Liver (tissue), 3 donors: Measurements from ENCODE around the gene SPATA33.

Experiments
- EGR1 ChIP-seq, 2 donors: IDR thresholded peaks; 2 replicates each; pipeline ENCODE4 v1.6.1; 2016 to 2018; ENCODE audit warnings: antibody characterized with exemption in 2 of 2, low read depth in 2 of 2
- FOXA1 ChIP-seq: IDR thresholded peaks from 2 replicates; pipeline ENCODE4 v1.6.1; 2016; ENCODE audit warnings: antibody characterized with exemption
- GABPA ChIP-seq, 2 donors: IDR thresholded peaks in 1 of 2; conservative IDR thresholded peaks in 1 of 2; 2 replicates each; pipeline ENCODE4 v1.6.1; 2016; ENCODE audit warnings: antibody characterized with exemption in 2 of 2, mild to moderate bottlenecking in 1 of 2, moderate library complexity in 1 of 2
- HNF4G ChIP-seq: IDR thresholded peaks from 2 replicates; pipeline ENCODE4 v1.6.1; 2016; ENCODE audit warnings: antibody characterized with exemption
- JUND ChIP-seq, 2 donors: IDR thresholded peaks; 2 replicates each; pipeline ENCODE4 v1.6.1; 2016; ENCODE audit warnings: antibody characterized with exemption in 2 of 2
- MAX ChIP-seq: IDR thresholded peaks from 2 replicates; pipeline ENCODE4 v1.6.1; 2016; ENCODE audit warnings: antibody characterized with exemption
- NR2F2 ChIP-seq: IDR thresholded peaks from 2 replicates; pipeline ENCODE4 v1.6.1; 2016; ENCODE audit warnings: antibody characterized with exemption
- TAF1 ChIP-seq: conservative IDR thresholded peaks from 2 replicates; pipeline ENCODE4 v1.6.1; 2016; ENCODE audit warnings: antibody characterized with exemption, mild to moderate bottlenecking
- YY1 ChIP-seq: IDR thresholded peaks from 2 replicates; pipeline ENCODE4 v1.6.1; 2016; ENCODE audit warnings: antibody characterized with exemption, mild to moderate bottlenecking
- TF ChIP-seq, protein P1 (sequence below): fragments of 150-350 bp; IDR thresholded peaks from 2 replicates; pipeline ENCODE4 v1.5.1; 2017; ENCODE audit warnings: improper control_type of control experiment, low read depth, low read length; ENCODE audit not compliant: missing input control
- TF ChIP-seq, protein P2 (sequence below): IDR thresholded peaks from 2 replicates; pipeline ENCODE4 v1.6.1; 2016; ENCODE audit warnings: antibody characterized with exemption, mild to moderate bottlenecking
- TF ChIP-seq, protein P3 (sequence below): IDR thresholded peaks from 2 replicates; pipeline ENCODE4 v1.6.1; 2016; ENCODE audit warnings: antibody characterized with exemption
- donor health status: healthy.
- donor health status: healthy.

GRCh38 chr16:89643769-89644300 lies 13.8 kb upstream of the SPATA33 start:
- TF ChIP-seq JUND (IDR thresholded peaks at IDR 0.05) (no peak), NR2F2 (no peak), FOXA1 (no peak), TAF1 (no peak), YY1 (no peak), EGR1 (IDR thresholded peaks at IDR 0.05; ENCODE audit: low read depth in 2 of 2) (no peak), MAX (no peak), HNF4G (no peak), GABPA (IDR thresholded peaks at IDR 0.05 in 1 of 2, conservative IDR thresholded peaks at IDR 0.05 in 1 of 2) (no peak)
- TF ChIP-seq, protein P1, sequence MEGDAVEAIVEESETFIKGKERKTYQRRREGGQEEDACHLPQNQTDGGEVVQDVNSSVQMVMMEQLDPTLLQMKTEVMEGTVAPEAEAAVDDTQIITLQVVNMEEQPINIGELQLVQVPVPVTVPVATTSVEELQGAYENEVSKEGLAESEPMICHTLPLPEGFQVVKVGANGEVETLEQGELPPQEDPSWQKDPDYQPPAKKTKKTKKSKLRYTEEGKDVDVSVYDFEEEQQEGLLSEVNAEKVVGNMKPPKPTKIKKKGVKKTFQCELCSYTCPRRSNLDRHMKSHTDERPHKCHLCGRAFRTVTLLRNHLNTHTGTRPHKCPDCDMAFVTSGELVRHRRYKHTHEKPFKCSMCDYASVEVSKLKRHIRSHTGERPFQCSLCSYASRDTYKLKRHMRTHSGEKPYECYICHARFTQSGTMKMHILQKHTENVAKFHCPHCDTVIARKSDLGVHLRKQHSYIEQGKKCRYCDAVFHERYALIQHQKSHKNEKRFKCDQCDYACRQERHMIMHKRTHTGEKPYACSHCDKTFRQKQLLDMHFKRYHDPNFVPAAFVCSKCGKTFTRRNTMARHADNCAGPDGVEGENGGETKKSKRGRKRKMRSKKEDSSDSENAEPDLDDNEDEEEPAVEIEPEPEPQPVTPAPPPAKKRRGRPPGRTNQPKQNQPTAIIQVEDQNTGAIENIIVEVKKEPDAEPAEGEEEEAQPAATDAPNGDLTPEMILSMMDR = no peak
- TF ChIP-seq, protein P2, sequence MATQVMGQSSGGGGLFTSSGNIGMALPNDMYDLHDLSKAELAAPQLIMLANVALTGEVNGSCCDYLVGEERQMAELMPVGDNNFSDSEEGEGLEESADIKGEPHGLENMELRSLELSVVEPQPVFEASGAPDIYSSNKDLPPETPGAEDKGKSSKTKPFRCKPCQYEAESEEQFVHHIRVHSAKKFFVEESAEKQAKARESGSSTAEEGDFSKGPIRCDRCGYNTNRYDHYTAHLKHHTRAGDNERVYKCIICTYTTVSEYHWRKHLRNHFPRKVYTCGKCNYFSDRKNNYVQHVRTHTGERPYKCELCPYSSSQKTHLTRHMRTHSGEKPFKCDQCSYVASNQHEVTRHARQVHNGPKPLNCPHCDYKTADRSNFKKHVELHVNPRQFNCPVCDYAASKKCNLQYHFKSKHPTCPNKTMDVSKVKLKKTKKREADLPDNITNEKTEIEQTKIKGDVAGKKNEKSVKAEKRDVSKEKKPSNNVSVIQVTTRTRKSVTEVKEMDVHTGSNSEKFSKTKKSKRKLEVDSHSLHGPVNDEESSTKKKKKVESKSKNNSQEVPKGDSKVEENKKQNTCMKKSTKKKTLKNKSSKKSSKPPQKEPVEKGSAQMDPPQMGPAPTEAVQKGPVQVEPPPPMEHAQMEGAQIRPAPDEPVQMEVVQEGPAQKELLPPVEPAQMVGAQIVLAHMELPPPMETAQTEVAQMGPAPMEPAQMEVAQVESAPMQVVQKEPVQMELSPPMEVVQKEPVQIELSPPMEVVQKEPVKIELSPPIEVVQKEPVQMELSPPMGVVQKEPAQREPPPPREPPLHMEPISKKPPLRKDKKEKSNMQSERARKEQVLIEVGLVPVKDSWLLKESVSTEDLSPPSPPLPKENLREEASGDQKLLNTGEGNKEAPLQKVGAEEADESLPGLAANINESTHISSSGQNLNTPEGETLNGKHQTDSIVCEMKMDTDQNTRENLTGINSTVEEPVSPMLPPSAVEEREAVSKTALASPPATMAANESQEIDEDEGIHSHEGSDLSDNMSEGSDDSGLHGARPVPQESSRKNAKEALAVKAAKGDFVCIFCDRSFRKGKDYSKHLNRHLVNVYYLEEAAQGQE = no peak
- TF ChIP-seq, protein P3, sequence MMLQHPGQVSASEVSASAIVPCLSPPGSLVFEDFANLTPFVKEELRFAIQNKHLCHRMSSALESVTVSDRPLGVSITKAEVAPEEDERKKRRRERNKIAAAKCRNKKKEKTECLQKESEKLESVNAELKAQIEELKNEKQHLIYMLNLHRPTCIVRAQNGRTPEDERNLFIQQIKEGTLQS = no peak
